DND-41 (cell line): ENCODE results near the gene SMC1A.
"Not testable (repeated sequence)": the region's sequence is repeated elsewhere in the genome, so short reads cannot be mapped to it uniquely, and the experiment has no call there.

Source experiments
- ATAC-seq: fragments of 200-7000 bp; cut with Tn5 transposase; 3 replicates; pipeline ENCODE4 v1.9.1; 2021; ENCODE audit warnings: low read depth; ENCODE audit not compliant: insufficient read depth
- DNase-seq: peaks from one replicate; pipeline ENCODE4 v3.0.0-alpha.2; 2020
- H2AFZ ChIP-seq: 2 replicates; pipeline ENCODE4 v1.6.0; 2012; ENCODE audit warnings: low read depth, low read length
- H3K27ac ChIP-seq: 2 replicates; pipeline ENCODE4 v1.5.1; 2012; ENCODE audit warnings: low read length, inconsistent platforms
- H3K27me3 ChIP-seq: fragments of 200-600 bp; sonication (generic); 2 replicates; pipeline ENCODE4 v1.6.0; 2012; ENCODE audit warnings: low read length, mild to moderate bottlenecking, inconsistent platforms; ENCODE audit not compliant: insufficient read depth, poor library complexity
- H3K36me3 ChIP-seq: 2 replicates; pipeline ENCODE4 v1.5.1; 2012; ENCODE audit warnings: low read length, inconsistent platforms; ENCODE audit not compliant: insufficient read depth
- H3K4me1 ChIP-seq: 2 replicates; pipeline ENCODE4 v1.5.1; 2012; ENCODE audit warnings: mild to moderate bottlenecking, low read length; ENCODE audit not compliant: insufficient read depth
- H3K4me2 ChIP-seq: 2 replicates; pipeline ENCODE4 v1.6.0; 2012; ENCODE audit warnings: mild to moderate bottlenecking, moderate library complexity, low read length, inconsistent platforms; ENCODE audit not compliant: insufficient read depth
- H3K4me3 ChIP-seq, 2 experiments: fragments of 200-600 bp in 1 of 2; shearing (Covaris generic) in 1 of 2; 2 replicates each; pipeline ENCODE4 v1.5.1; 2012 to 2016; ENCODE audit warnings: inconsistent platforms in 2 of 2, low read length in 2 of 2, mild to moderate bottlenecking in 2 of 2, low read depth in 1 of 2, moderate library complexity in 1 of 2
- H3K79me2 ChIP-seq: 2 replicates; pipeline ENCODE4 v1.6.0; 2012; ENCODE audit warnings: low read length, inconsistent platforms; ENCODE audit not compliant: insufficient read depth
- H3K9ac ChIP-seq: 2 replicates; pipeline ENCODE4 v1.6.0; 2012; ENCODE audit warnings: low read depth, mild to moderate bottlenecking, inconsistent platforms, low read length, moderate library complexity
- H3K9me3 ChIP-seq: 2 replicates; pipeline ENCODE4 v1.5.1; 2012; ENCODE audit warnings: low read length, moderate library complexity, mild to moderate bottlenecking, inconsistent platforms; ENCODE audit not compliant: insufficient read depth, severe bottlenecking
- H4K20me1 ChIP-seq: 2 replicates; pipeline ENCODE4 v1.6.0; 2012; ENCODE audit warnings: low read length; ENCODE audit not compliant: insufficient read depth
- EZH2 ChIP-seq: IDR thresholded peaks from 3 replicates; pipeline ENCODE4 v1.6.1; 2012; ENCODE audit warnings: borderline replicate concordance, low read depth, mild to moderate bottlenecking, moderate library complexity, low read length, inconsistent platforms; ENCODE audit not compliant: severe bottlenecking
- TF ChIP-seq, protein P1 (sequence below): IDR thresholded peaks from 2 replicates; pipeline ENCODE4 v1.5.1; 2012; ENCODE audit warnings: borderline replicate concordance, low read length, moderate library complexity, mild to moderate bottlenecking; ENCODE audit not compliant: poor library complexity, severe bottlenecking; ENCODE audit errors: extremely low read depth

SMC1A gene

GRCh38 chrX:53422861-53423306 is 430 bp upstream of the SMC1A start, which contains the start of gene RIBC1:
Gene RIBC1, plus strand, starts transcription at chrX:53422873. Its CDS starts 3,404 bp downstream, at chrX:53426277.
- DNase-seq: no peak
- Histone ChIP-seq H3K27ac (peak within 1 kb of the TSS; percentile 96), H3K9ac (peak within 1 kb of the TSS; percentile 92), H3K27me3 (no peaks in the 10 kb centered on the region), H3K4me2 (peak within 1 kb of the TSS; percentile 98), H3K79me2 (peaks cover 45% of the 10 kb centered on the region), H3K4me1 (peaks cover 32% of the 10 kb centered on the region), H3K9me3 (no peaks in the 10 kb centered on the region), H3K36me3 (peaks cover 14% of the 10 kb centered on the region), H4K20me1 (peaks cover 34% of the 10 kb centered on the region), H3K4me3 (peak within 1 kb of the TSS; percentile 59 to 68), H2AFZ (peak within 1 kb of the TSS; percentile 77)
- no peak; the same call in 2 of the 3 replicates for ATAC-seq
- no peak for TF ChIP-seq EZH2

GRCh38 chrX:53421772-53422085 is 725 bp downstream of the SMC1A start:
- H3K4me1 ChIP-seq: peaks cover 32% of the 10 kb centered on the region
- H3K79me2 ChIP-seq: peaks cover 56% of the 10 kb centered on the region
- H3K9me3 ChIP-seq: no peaks in the 10 kb centered on the region
- H3K27me3 ChIP-seq: no peaks in the 10 kb centered on the region
- peak overlapping the region; percentile 77; the same call in 1 of the 2 replicates for H2AFZ ChIP-seq
- peaks cover 18% of the 10 kb centered on the region for H3K36me3 ChIP-seq
- no peak for TF ChIP-seq EZH2
- TF ChIP-seq, protein P1, sequence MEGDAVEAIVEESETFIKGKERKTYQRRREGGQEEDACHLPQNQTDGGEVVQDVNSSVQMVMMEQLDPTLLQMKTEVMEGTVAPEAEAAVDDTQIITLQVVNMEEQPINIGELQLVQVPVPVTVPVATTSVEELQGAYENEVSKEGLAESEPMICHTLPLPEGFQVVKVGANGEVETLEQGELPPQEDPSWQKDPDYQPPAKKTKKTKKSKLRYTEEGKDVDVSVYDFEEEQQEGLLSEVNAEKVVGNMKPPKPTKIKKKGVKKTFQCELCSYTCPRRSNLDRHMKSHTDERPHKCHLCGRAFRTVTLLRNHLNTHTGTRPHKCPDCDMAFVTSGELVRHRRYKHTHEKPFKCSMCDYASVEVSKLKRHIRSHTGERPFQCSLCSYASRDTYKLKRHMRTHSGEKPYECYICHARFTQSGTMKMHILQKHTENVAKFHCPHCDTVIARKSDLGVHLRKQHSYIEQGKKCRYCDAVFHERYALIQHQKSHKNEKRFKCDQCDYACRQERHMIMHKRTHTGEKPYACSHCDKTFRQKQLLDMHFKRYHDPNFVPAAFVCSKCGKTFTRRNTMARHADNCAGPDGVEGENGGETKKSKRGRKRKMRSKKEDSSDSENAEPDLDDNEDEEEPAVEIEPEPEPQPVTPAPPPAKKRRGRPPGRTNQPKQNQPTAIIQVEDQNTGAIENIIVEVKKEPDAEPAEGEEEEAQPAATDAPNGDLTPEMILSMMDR: no peak
- peak overlapping the region; percentile 94 for H3K4me2 ChIP-seq
- H3K27ac ChIP-seq: peak overlapping the region; percentile 96
- H3K4me3 ChIP-seq: peak overlapping the region; percentile 59 to 68
- ATAC-seq (peak; percentile 17), DNase-seq (no peak)
- peaks cover 43% of the 10 kb centered on the region for H4K20me1 ChIP-seq
- H3K9ac ChIP-seq: peak overlapping the region; percentile 92

GRCh38 chrX:53421125-53421524 is 1.3 kb downstream of the SMC1A start:
- H3K4me2 ChIP-seq: peak overlapping the region; percentile 94
- DNase-seq: no peak
- H3K27me3 ChIP-seq: no peaks in the 10 kb centered on the region
- peak overlapping the region; percentile 96 for H3K27ac ChIP-seq
- peaks cover 18% of the 10 kb centered on the region for H3K36me3 ChIP-seq
- peak overlapping the region; percentile 92 for H3K9ac ChIP-seq
- H4K20me1 ChIP-seq: peaks cover 43% of the 10 kb centered on the region
- H2AFZ ChIP-seq: no peak overlapping the region
- TF ChIP-seq, protein P1: no peak
- no peak for TF ChIP-seq EZH2
- H3K4me3 ChIP-seq: peak overlapping the region; percentile 59 to 68; a peak in 3 of 4 replicates
- no peaks in the 10 kb centered on the region for H3K9me3 ChIP-seq
- H3K79me2 ChIP-seq: peaks cover 61% of the 10 kb centered on the region
- no peak for ATAC-seq
- peaks cover 32% of the 10 kb centered on the region for H3K4me1 ChIP-seq

GRCh38 chrX:53420351-53420750 is 2.1 kb downstream of the SMC1A start:
- H3K79me2 ChIP-seq: peaks cover 66% of the 10 kb centered on the region
- H4K20me1 ChIP-seq: peaks cover 43% of the 10 kb centered on the region
- not testable (repeated sequence) for DNase-seq, H2AFZ ChIP-seq, H3K27me3 ChIP-seq, ATAC-seq, H3K27ac ChIP-seq, H3K9me3 ChIP-seq
- H3K36me3 ChIP-seq: peaks cover 18% of the 10 kb centered on the region
- H3K4me3 ChIP-seq: peak overlapping the region; percentile 9 to 68; a peak in 2 of 4 replicates
- peaks cover 32% of the 10 kb centered on the region for H3K4me1 ChIP-seq
- peak overlapping the region; percentile 94 for H3K4me2 ChIP-seq
- peak overlapping the region; percentile 92 for H3K9ac ChIP-seq
